NCI-H1048 (cell line): ENCODE measurements around the gene FANCC.
"Not testable (repeated sequence)": the region's sequence is repeated elsewhere in the genome, so short reads cannot be mapped to it uniquely, and the experiment has no call there.

Experiments
- DNase-seq: peaks from one replicate; lab custom pipeline; 2025; lab: John Stamatoyannopoulos, UW

Gene FANCC

GRCh38 chr9:95280745-95281144 is 36.8 kb downstream of the FANCC start:
- no peak for DNase-seq

GRCh38 chr9:95277509-95277908 is 40.0 kb downstream of the FANCC start:
- no peak for DNase-seq

DNA sequence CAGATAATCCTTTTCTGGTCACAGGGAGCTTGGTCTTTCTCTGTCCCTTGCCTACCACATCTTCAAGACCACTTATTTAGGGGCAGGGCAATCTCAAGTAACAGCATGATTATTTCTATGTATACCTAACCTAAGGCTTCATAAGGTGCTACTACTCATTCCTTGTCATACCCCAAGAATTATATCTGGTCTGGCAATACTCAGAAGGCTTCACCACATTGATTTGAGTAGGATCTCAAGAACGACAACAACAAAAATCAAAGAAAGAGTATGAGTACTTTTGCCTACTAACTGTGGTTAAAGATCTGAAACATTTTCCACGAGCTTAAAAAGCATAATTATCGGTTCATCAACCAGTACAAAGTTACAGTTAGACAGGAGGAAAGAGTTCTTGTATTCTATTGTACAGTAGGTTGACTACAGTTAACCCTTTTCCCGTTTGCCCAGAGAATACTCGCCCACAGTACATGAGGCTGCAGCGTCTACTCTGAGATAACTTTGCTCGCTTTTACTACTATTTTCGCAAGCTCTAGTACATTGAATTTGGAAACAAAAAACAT is 41.0 kb downstream of the FANCC start:
- DNase-seq: no peak

GRCh38 chr9:95274160-95274559 is 43.3 kb downstream of the FANCC start:
- not testable (repeated sequence) for DNase-seq

DNA sequence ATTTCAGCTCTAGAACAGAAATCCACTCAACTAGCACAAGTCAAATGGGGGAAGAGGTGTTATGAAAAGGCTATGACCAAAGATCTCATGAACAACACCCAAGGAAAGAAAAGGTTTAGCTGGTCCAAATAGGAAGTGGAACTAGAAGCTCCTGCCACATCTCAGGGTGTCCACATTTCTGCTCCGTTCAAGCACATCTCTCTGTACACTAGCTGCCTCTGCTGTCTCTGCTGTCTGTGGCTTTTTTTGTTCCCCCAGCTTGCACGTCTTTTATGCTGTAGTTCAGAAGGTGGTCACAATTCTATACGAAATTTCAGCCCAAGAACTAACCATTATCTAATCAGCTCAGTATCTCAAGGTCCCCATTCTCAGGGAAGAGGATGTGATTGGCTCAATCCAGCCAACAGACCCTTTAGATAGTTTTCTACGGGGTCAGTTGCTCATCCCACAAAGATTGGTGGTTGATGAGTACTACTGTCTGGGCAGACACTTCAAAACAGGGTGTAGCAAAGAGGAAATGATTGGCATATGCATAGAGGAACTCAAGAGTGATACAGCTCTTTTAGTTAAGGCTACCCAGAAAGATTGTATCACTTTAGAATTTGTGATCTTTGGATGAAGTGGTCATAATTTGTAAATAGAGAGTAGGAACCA is 44.0 kb downstream of the FANCC start:
- DNase-seq: no peak

- DNase-seq: no peak
Measured at GRCh38 chr9:95272830-95273229, 44.7 kb downstream of the FANCC start.

- no peak for DNase-seq
Measured at GRCh38 chr9:95270790-95271189, 46.7 kb downstream of the FANCC start.

DNA sequence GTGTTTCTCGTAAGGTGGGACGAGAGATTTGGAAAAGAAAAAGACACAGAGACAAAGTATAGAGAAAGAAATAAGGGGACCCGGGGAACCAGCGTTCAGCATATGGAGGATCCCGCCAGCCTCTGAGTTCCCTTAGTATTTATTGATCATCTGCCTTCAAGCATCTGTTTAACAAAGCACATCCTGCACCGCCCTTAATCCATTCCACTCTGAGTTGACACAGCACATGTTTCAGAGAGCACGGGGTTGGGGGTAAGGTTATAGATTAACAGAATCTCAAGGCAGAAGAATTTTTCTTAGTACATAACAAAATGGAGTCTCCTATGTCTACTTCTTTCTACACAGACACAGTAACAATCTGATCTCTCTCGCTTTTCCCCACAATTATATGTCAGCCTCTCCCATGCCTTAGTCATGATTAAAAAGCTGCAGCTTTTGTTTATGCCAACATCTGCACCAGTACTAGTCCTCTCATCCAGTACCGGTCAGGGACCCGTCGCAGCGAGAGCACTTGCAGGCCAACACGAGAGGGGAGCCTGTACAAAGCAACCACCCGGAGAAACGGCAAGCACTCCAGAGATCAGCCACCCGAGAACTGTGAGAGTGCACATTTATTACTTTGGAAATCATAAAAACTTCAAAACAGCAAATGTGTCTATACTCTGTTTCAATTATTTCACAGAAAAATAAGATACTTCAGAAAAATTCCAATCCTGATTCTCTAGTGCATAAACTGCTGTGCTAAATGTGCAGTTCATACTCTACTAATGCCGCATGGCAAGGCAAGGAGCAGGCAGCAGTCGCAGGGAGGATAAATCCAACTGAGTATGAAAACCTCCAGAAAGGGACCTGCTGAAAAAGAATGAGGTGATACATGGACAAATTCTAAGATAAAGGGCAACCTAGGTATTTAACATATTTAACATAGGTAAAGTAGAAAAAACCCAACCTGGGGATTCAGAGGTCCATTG is 47.4 kb downstream of the FANCC start:
- DNase-seq: not testable (repeated sequence)

DNA sequence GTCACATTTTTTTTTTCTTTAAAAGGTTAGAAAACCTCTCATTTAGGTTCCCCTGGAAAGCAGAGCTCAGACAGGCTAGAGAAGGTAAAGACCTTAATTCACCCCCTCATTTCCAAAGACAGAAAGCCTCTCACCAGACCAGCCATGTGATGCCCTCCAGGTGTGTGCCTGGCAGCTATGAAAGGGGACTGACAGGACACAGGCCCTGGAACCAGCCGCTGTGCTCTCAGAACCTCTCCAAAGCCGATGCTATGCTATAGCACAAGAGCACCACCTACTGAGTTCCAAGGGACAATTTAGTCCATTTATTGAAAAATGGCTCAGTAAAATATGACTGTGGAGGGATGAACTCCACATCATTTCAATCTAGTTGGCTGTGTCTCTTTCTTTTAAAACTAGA is 48.8 kb downstream of the FANCC start:
- DNase-seq: no peak

GRCh38 chr9:95266649-95267048 is 50.9 kb downstream of the FANCC start:
- DNase-seq: no peak

DNA sequence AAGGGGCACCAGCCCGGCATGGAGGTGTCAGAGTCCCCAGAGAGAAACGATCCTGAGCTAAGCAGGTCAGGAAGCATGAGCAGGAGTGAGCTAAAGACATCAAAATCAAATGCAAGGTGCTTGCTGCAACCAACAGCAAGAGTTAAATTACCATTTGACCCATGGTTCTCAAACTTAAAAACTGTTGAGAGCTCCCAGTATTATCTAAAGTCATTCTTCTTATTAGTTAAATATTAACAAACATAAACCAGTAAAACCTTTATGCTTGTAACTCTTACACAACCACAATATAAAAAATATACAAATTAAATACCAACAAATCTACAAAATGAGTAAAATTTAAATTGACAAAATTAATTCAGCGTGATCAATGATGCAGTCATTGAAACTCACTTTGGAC is 51.5 kb downstream of the FANCC start:
- no peak for DNase-seq

- no peak for DNase-seq
Measured at GRCh38 chr9:95264954-95265615, 52.4 kb downstream of the FANCC start.

- no peak for DNase-seq
Measured at GRCh38 chr9:95261890-95262289, 55.6 kb downstream of the FANCC start.

- no peak for DNase-seq
Measured at GRCh38 chr9:95250462-95251221, 66.9 kb downstream of the FANCC start.

GRCh38 chr9:95249986-95250385 is 67.5 kb downstream of the FANCC start:
- DNase-seq: no peak

- DNase-seq: no peak
Measured at GRCh38 chr9:95246547-95246946, 71.0 kb downstream of the FANCC start.

- no peak for DNase-seq
Measured at GRCh38 chr9:95242613-95243012, 74.9 kb downstream of the FANCC start.

- DNase-seq: no peak
Measured at GRCh38 chr9:95239071-95239470, 78.4 kb downstream of the FANCC start.

DNA sequence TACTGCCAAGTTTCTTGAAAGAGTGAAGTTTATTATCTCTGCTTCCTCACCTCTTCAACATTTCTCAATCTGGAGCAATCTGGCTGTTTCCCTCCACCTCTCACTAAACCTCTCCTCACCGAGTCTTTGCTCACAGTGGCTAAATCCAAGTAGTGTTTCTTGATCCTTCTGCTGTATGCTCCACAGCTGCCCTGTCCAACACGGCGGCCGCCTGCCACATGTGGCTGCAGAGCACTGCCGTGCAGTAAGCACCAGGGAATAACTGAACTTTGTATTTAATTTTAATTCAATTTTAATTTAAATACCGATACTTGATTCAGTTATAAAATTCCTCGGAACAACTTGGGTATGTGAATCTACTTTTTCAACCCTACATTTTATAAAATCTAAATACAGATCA is 80.2 kb downstream of the FANCC start:
- no peak for DNase-seq

- DNase-seq: no peak
Measured at GRCh38 chr9:95230046-95230445, 87.5 kb downstream of the FANCC start.

GRCh38 chr9:95229230-95229915 is 88.1 kb downstream of the FANCC start:
- DNase-seq: no peak
